ENCODE results near the gene PARD3.
"Not testable (repeated sequence)": the region's sequence is repeated elsewhere in the genome, so short reads cannot be mapped to it uniquely, and the experiment has no call there.

Gene PARD3

DNA sequence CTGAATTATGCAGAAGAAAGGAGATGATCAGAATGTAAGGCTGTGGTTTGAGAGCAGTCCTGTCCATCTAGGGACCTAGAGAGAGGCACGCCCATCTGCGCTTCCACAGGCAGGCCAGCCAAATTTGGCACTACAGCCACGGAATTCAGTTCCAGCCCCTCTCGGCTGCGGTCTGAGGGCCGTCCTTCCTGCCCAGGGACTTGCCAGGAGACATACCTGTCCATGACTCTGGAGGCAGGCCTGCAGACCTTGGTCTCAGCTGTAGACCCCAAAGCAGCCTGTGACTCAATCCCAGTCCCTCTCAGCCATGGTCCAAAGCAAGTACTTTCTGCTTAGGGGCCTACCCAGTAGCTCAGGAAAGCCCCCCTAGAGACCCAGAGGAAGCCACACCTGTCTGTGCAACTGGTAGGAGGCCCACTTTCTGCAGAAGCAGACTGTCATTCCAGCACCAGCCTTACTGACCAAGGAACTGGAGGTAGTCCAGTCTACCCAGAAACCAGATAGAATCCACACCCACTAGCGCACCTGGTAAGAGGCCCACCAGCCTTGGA is 720.9 kb downstream of the PARD3 start:
- DNase-seq (ENCODE audit: low read depth in 2 of 2, low spot score in 1 of 2), result no peak

- no peak for DNase-seq (ENCODE audit: low read depth in 2 of 2, low spot score in 1 of 2)
Observed at GRCh38 chr10:34092891-34093290, 722.2 kb downstream of the PARD3 start.

GRCh38 chr10:34091635-34092195 is 723.4 kb downstream of the PARD3 start:
- no peak for DNase-seq (ENCODE audit: low read depth in 2 of 2, low spot score in 1 of 2)

- no peak for DNase-seq (ENCODE audit: low read depth in 2 of 2, low spot score in 1 of 2)
Observed at GRCh38 chr10:34089253-34089652, 725.8 kb downstream of the PARD3 start.

DNA sequence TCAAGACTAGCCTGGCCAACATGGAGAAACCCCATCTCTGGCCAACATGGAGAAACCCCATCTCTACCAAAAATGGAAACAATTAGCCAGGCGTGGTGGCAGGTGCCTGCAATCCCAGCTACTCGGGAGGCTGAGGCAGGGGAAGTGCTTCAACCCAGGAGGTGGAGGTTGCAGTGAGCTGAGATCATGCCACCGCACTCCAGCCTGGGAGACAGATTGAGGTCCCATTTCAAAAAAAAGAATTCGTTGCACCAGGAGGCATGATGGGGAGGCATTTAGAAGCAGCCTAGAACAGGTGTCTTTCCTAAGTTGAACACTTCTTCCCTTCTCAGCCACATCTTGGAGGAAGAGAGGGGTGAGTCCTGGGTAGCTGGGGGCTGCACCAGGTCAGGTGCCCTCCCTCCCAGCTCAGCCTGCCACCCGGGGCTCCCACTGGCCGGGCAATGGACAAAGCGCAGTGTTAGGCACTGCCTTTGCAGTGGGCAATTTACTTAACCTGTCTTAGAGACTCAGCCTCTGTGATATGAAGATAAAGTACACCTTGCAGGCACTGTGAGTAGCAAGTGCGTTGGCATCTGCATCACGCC is 726.8 kb downstream of the PARD3 start:
- no peak for DNase-seq (ENCODE audit: low read depth in 2 of 2, low spot score in 1 of 2)

- DNase-seq (ENCODE audit: low read depth in 2 of 2, low spot score in 1 of 2), result no peak
Observed at GRCh38 chr10:34087095-34087418, 728.0 kb downstream of the PARD3 start.

DNA sequence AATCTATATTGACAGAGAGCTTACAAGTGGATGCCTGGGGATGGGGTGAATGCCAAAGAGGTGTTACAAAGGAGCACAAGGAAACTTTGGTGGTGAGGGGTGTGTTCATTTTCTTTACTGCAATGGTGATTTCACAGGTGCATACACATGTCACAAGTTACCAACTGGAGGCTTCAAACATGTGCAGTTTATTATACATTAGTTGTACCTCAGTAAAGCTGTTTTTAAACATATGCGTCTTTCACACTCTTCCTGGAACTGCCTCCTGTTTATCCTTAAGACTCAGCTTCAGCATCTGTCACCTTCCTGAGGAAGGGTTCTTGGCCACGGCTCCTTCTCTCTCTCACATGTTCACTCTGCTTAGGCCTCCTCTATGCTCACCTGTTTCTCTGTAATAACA is 731.5 kb downstream of the PARD3 start:
- no peak for DNase-seq (ENCODE audit: low read depth in 2 of 2, low spot score in 1 of 2)

DNA sequence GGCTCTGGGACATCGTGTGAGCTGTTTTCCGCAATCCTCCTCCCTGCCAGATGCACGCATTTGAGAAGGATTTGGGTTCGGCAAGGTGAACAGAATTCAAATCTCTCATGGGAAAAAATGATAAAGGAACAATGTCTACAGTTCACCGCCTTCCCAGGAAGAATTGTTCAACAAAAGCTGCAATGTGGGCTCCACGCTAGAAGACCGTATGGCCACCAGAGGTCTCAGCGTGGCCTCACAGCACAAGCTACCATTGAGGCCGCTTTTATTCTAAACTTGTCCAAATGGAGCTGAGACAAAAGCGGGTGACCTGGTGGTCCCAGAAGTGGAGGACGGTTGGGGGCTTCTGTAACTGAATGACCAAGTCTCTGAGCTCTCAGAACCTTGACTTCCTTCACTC is 733.1 kb downstream of the PARD3 start:
- no peak for DNase-seq (ENCODE audit: low read depth in 2 of 2, low spot score in 1 of 2)

DNA sequence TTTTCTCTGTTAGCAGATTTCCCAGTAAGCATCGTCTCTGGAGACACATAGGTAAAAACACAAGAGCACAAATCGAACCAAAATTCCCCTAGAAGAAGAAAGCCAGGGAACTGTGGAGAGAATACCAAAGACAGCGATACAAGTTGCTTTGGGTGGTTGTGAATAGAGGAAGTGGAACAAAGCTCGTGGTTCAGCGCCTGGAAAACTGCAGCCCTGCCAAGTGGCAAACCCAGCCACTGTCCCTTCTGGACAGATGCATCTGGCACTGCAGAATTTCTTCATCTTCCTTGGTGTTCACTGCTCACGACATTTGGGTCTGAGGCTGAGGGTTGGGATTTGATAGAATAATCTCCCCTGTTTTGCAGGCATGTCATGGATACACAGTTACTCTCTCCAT is 733.8 kb downstream of the PARD3 start:
- DNase-seq (ENCODE audit: low read depth in 2 of 2, low spot score in 1 of 2), result no peak

DNA sequence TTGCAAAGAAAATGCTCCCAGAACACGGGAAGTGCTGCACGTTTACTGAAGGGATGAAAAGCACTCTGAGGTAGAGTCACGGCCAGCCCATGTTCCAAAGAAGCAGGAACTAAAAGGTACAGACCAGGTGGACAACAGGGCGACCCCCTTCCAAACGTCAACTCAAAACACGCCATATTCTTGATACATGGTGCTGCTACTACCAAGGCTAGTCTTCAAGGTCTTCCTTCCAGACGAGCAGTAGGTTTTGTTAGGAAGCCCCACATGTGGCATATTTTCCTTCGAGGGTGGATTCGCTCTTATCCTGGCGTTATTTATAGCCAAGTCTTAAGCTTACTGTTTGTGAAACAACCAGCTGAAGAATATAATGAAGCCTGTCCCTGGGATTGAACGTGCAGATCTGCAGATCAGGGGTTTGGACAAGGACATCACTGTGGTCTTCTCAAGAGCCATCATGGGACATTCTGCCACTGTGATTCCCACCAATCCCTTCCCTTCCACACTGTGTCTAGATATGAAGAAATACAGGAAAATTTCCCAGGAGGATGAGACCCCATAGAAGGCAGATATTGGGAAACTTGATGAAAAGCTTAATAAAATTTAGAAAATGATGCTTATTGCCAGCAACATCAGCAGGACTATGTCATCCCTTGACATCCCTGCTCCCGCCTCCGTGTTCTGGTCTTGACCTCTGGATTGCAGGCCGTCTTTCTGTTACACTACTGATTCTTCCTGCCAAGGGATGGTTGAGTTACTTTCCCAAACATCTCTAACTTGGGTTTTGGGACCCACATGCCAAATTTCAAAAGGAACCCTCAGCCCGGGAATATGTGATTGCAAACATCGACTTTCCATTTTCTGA is 734.4 kb downstream of the PARD3 start:
- DNase-seq (ENCODE audit: low read depth in 2 of 2, low spot score in 1 of 2), result no peak

DNA sequence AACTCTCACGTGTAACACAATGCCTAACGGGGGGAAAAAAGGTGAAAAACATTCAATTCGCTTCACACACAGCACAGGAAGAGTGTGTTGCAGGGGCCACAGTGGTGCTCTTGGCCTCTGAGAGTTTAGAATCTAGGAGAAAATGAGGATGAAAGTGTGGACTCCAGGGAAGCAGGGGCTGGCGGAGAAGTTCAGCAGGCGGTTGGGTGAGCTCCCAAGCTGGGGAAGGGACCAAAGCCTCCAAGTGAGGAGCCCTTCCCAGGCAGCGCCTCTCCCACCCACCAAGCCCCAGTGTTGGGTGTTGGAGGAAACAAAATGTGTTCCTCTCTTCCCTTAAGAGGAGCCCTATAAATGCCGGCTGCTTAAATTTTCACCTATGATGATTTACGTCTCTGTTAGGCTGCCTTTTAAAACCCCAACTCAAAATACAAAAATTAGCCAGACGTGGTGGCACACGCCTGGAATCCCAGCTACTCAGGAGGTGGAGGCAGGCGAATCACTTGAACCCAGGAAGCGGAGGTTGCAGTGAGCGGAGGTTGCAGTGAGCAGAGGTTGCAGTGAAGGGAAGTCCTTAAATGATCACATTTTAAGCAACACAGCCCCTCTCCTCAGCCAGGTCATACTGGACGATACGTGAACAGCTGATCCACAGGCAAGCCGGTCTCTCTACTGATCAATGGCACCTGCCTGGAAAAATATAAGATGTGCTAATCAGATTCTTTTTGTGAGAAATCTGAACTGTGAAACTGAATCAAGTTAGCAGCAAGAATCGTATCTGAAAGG is 735.2 kb downstream of the PARD3 start:
- no peak for DNase-seq (ENCODE audit: low read depth in 2 of 2, low spot score in 1 of 2)

GRCh38 chr10:34078745-34079470 is 736.2 kb downstream of the PARD3 start:
- no peak for DNase-seq (ENCODE audit: low read depth in 2 of 2, low spot score in 1 of 2)

DNA sequence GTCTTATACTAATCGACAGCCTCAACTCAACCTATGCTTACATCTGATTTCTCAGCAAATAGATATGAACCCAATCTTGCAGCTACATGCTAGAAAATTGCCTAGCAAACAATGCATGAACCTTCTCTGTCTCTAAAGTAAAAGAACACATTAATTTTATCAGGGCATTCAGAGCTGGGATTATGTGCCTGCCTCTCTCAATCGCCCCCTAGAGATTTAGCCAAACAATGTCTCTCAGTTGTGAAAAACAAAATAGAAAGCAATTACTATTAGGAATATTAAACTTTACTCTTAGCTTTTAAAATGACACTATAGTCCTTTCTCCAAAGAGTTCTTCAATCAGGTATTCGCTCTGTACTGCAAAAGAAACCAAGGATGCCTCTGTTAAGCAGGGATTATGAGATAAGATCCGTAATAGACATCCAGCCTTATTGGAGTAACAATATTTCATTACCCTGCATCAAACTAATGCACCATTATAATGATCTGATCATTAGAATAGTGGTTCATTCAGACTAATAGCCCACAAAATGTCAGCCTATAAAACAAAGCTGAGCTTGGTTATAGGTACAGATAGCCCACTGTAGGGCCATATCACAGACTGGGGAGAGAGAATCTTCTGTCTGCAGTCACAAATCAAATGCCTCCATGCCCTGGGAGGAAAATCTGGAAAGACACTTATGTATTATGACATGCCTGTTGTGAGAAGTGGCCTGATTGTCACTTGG is 736.9 kb downstream of the PARD3 start:
- DNase-seq (ENCODE audit: low read depth in 2 of 2, low spot score in 1 of 2), result no peak

GRCh38 chr10:34076443-34076842 is 738.7 kb downstream of the PARD3 start:
- no peak for DNase-seq (ENCODE audit: low read depth in 2 of 2, low spot score in 1 of 2)

- DNase-seq (ENCODE audit: low read depth in 2 of 2, low spot score in 1 of 2), result no peak
Observed at GRCh38 chr10:34075254-34075926, 739.7 kb downstream of the PARD3 start.

DNA sequence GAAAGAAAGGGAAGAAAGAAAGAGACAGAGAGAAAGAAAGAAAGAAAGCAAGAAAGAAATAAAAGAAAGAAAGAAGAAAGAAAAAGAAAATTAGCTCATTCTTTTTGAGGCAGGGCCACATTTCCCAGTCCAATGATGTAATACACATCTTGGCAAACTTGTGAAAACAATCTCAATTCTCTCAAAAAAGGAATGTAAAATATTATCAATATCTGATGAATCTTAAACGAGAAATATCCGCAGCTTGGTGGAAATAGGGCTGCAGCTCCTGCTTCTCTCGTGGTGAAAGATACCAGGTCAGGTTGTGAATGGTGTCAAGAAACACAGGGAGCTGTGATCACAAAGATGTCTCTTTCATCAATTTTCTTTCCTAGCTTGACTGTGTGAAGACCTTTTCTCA is 741.0 kb downstream of the PARD3 start:
- no peak for DNase-seq (ENCODE audit: low read depth in 2 of 2, low spot score in 1 of 2)

DNA sequence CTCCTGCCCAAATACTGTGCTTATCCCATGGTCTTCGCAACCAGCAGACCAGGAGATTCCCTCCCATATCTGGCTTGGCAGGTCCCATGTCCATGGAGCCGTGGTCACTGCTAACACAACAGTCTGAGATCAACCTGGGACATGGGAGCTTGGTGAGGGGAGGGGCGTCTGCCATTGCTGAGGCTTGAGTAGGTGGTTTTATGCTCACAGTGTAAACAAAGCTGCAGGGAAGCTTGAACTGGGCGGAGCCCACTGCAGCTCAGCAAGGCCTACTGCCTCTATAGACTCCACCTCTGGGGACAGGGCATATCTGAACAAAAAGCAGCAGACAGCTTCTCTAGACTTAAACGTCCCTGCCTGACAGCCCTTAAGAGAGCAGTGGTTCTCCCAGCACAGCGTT is 747.4 kb downstream of the PARD3 start:
- DNase-seq (ENCODE audit: low read depth in 2 of 2, low spot score in 1 of 2), result not testable (repeated sequence)

- no peak for DNase-seq (ENCODE audit: low read depth in 2 of 2, low spot score in 1 of 2)
Observed at GRCh38 chr10:34063592-34063991, 751.5 kb downstream of the PARD3 start.

DNA sequence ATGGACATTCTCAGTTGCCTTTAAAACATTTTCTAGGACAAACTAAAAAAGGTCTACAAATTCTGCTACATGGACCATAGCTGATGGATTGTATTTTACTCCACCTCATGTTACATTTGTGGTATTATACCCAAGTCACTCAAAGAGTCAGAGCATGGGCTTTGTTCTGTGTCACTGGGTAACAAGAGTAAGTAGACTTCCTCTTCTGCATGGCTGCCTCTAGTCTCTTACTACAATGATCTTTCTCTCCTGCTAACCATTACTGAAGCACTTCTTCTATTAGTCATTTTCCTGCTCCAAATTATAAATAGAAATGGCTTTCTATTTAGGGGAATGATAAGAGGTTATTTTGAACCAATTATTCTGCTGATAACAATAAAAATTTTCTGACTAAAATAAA is 753.3 kb downstream of the PARD3 start:
- DNase-seq (ENCODE audit: low read depth in 2 of 2, low spot score in 1 of 2), result no peak
